K562 (cell line): ENCODE results near the gene CABLES1. TPM values are rescaled to one million over a fixed set of nuclear protein-coding genes. Genes with fewer than 3 reads are reported as not detected.

Experiments
- ATAC-seq: fragments of 200-7000 bp; cut with Tn5 transposase; 3 replicates; pipeline ENCODE4 v1.9.1; 2020; ENCODE audit warnings: moderate library complexity
- BruUV-seq: library from RNA; stranded (reverse); fragments of 400-500 nt; replicated peaks from 2 replicates; lab custom pipeline; 2021; lab: Mats Ljungman, UMichigan
- CTCF ChIA-PET: fragments of 300-600 bp; formaldehyde crosslinking; extraction: SDS; loops from one replicate; lab custom pipeline; 2021; ENCODE audit warnings: low intra/inter-chr PET ratio; lab: Yijun Ruan, JAX
- POLR2A ChIA-PET: fragments of 300-600, 350-650 bp; sonication (Branson Sonifier 250); formaldehyde crosslinking; extraction: SDS; loops from one replicate; lab custom pipeline; 2021; ENCODE audit warnings: antibody characterized with exemption, inconsistent platforms; lab: Yijun Ruan, JAX
- DNase-seq, 4 experiments: peaks; one replicate each; pipeline versions ENCODE4 v3.0.0 to v3.0.0-alpha.2; 2011 to 2018; ENCODE audit warnings: low spot score in 3 of 4, mixed read lengths in 3 of 4; ENCODE audit errors: extremely low read depth in 1 of 4
- FAIRE-seq: peaks from 2 replicates; lab custom pipeline; 2011; peaks lifted over from hg19 to GRCh38; lab: Jason Lieb, UNC
- H2AFZ ChIP-seq: 2 replicates; pipeline ENCODE4 v1.6.0; 2011; ENCODE audit warnings: low read depth, low read length, control low read depth, inconsistent platforms
- H3K27ac ChIP-seq: fragments of 200-600 bp; 3 replicates; pipeline ENCODE4 v1.8.0; 2011; ENCODE audit warnings: low read depth, mild to moderate bottlenecking, control low read depth, inconsistent platforms, low read length, moderate library complexity, mixed read lengths; ENCODE audit errors: extremely low read depth
- H3K27me3 ChIP-seq, 2 experiments: fragments of 300-600 bp in 1 of 2; 2 replicates in 1 of 2; 3 replicates in 1 of 2; pipeline versions ENCODE4 v1.6.0 to v1.8.0; 2011; ENCODE audit warnings: inconsistent platforms in 2 of 2, low read length in 2 of 2, mild to moderate bottlenecking in 1 of 2, mixed read lengths in 1 of 2, moderate library complexity in 1 of 2; ENCODE audit not compliant: control insufficient read depth in 2 of 2, insufficient read depth in 2 of 2
- H3K36me3 ChIP-seq: fragments of 300-600 bp; 3 replicates; pipeline ENCODE4 v1.8.0; 2011; ENCODE audit warnings: mild to moderate bottlenecking, low read length, inconsistent platforms; ENCODE audit not compliant: control insufficient read depth, insufficient read depth
- H3K4me1 ChIP-seq, 2 experiments: fragments of 200-600 bp in 1 of 2; replicated peaks in 1 of 2; 2 replicates in 1 of 2; 3 replicates in 1 of 2; pipeline versions ENCODE4 v1.5.1 to v1.8.0; 2011; ENCODE audit warnings: inconsistent platforms in 2 of 2, low read length in 2 of 2, mild to moderate bottlenecking in 1 of 2, mixed read lengths in 1 of 2, moderate library complexity in 1 of 2; ENCODE audit not compliant: control insufficient read depth in 2 of 2, insufficient read depth in 2 of 2
- H3K4me2 ChIP-seq: 2 replicates; pipeline ENCODE4 v1.6.1; 2011; ENCODE audit warnings: low read length, control low read depth, inconsistent platforms, mixed read lengths; ENCODE audit not compliant: insufficient read depth
- H3K4me3 ChIP-seq: fragments of 200-600 bp; sonication (generic), shearing (Covaris generic); 2 replicates; pipeline ENCODE4 v1.5.1; 2016; ENCODE audit warnings: control low read depth, inconsistent platforms
- H3K79me2 ChIP-seq: fragments of 200-600 bp; 3 replicates; pipeline ENCODE4 v1.8.0; 2011; ENCODE audit warnings: low read length, inconsistent platforms; ENCODE audit not compliant: control insufficient read depth, insufficient read depth
- H3K9ac ChIP-seq, 2 experiments: 2 replicates each; pipeline versions ENCODE4 v1.6.0 to v1.6.1; 2011; ENCODE audit warnings: low read depth in 2 of 2, low read length in 2 of 2, control low read depth in 1 of 2, inconsistent platforms in 1 of 2, mild to moderate bottlenecking in 1 of 2, mixed read lengths in 1 of 2; ENCODE audit not compliant: insufficient read depth in 1 of 2
- H3K9me1 ChIP-seq: one replicate; pipeline ENCODE4 v1.6.0; 2011; ENCODE audit warnings: inconsistent platforms, mild to moderate bottlenecking, low read length, moderate library complexity; ENCODE audit not compliant: control insufficient read depth, insufficient read depth
- H3K9me3 ChIP-seq: replicated peaks from 2 replicates; pipeline ENCODE4 v1.5.1; 2011; ENCODE audit warnings: low read depth, low read length, inconsistent platforms; ENCODE audit not compliant: control insufficient read depth, insufficient read depth
- H4K20me1 ChIP-seq: replicated peaks from 2 replicates; pipeline ENCODE4 v1.6.1; 2011; ENCODE audit warnings: low read length, inconsistent platforms, mixed read lengths; ENCODE audit not compliant: control insufficient read depth, insufficient read depth
- ZKSCAN8 ChIP-seq: fragments of 200-800 bp; sonication (Bioruptor generic); IDR thresholded peaks from 2 replicates; pipeline ENCODE4 v1.6.1; 2016; ENCODE audit warnings: missing genetic modification characterization, missing compliant biosample characterization
- WGBS: fragments of 100-300 bp; shearing (Covaris generic); methylation state at CpG from one replicate; pipeline ENCODE4 v1.1.6; 2016; ENCODE audit warnings: low coverage, mixed read lengths; ENCODE audit not compliant: insufficient coverage; ENCODE audit errors: missing lambda C conversion rate; 5-methylcytosine and 5-hydroxymethylcytosine counted together
- in situ Hi-C: fragments of 300-500 bp; cut with MboI; formaldehyde crosslinking; loops from 4 replicates; pipeline ENCODE4 v1.15.0; 2018; ENCODE audit warnings: inconsistent platforms, mixed read lengths
- intact Hi-C: fragments of 100-400 bp; cut with micrococcal nuclease; formaldehyde crosslinking; loops from 2 replicates; pipeline ENCODE4 v1.14.2; 2022
- polyA plus RNA-seq, 8 experiments: library from polyadenylated mRNA; depleted of rRNA in 4 of 8; stranded (reverse) in 5 of 8; unstranded in 3 of 8; fragments of >200 nt; fragmentation: Nextera tagmentation in 2 of 8; fragmentation: Illumina TruSeq in 1 of 8; extraction: Ambion mirVana in 2 of 8; extraction: Trizol in 1 of 8; gene quantifications; 2 replicates each; pipeline versions ENCODE4 v1.2.1 to v1.2.3, GENCODE V29; 2011 to 2014; ENCODE audit warnings: inconsistent platforms in 1 of 8, missing spikeins in 1 of 8
- total RNA-seq, 7 experiments: library from RNA; depleted of rRNA in 6 of 7; stranded (reverse); fragments of >200 nt in 6 of 7; fragmentation: Illumina TruSeq in 2 of 7; extraction: Trizol in 2 of 7; gene quantifications; 2 replicates each; pipeline versions ENCODE4 v1.2.1 to v1.2.3, GENCODE V29; 2011 to 2021; ENCODE audit warnings: low replicate concordance in 1 of 7
- TF ChIP-seq, protein P1 (sequence below), 3 experiments: IDR thresholded peaks in 2 of 3; conservative IDR thresholded peaks in 1 of 3; 2 replicates each; pipeline ENCODE4 v1.5.1; 2011 to 2012; ENCODE audit warnings: low read length in 3 of 3, mild to moderate bottlenecking in 3 of 3, control low read depth in 2 of 3, improper control_type of control experiment in 1 of 3, inconsistent platforms in 1 of 3, low read depth in 1 of 3, mixed read lengths in 1 of 3, moderate library complexity in 1 of 3; ENCODE audit not compliant: insufficient read depth in 2 of 3
- TF ChIP-seq, protein P2 (sequence below), 2 experiments: fragments of 450-650 bp in 1 of 2; sonication (generic) in 1 of 2; formaldehyde crosslinking; conservative IDR thresholded peaks; 2 replicates each; pipeline versions ENCODE4 v1.4.0 to v1.8.1; 2020 to 2022; ENCODE audit warnings: mild to moderate bottlenecking in 1 of 2, missing genetic modification reagents in 1 of 2
- TF ChIP-seq, protein P3 (sequence below): fragments of 200-600 bp; sonication (generic); IDR thresholded peaks from one replicate; pipeline ENCODE4 v1.6.1; 2012; ENCODE audit warnings: mild to moderate bottlenecking, low read depth, low read length, inconsistent platforms

Gene CABLES1
- total and polyA plus RNA-seq, 9 of the 15 experiments (the other 6 are each of a cell fraction or from before 2014, with no cell fraction given) = 0.04 to 0.10 (median 0.06) TPM; not detected in 3

DNA sequence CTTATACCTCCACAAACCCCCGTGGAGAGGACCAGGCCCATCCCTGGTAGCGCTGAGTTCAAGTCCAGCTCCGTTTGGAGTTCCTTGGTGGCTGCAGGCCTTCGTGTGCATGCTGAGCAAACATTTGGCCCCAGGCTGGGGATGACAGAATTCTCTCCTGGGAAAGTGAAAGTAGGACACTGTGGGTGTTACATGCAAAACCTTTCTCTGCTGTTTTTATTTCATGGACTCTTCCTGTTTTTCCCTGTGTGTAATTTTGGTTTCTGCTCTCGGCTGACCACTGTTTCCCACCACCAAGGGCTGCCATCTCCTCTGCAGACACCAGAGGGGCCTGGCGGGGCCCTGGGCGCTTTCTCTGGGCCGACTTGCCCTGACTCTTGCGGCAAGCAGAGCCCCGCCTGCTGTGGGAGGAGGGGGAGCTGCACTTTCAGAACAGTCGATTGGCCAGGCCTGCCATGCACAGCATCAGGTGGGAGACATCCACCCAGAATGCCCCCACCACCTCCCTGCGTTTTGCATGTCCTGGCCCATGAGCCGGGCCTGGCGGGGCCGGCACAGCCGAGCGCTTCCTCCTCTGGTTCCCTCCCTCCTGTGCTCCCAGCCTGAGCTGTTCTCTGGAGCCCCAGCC, 102.4 kb downstream of the CABLES1 start:
- Histone ChIP-seq H4K20me1 (no peaks in the 10 kb centered on the region), H3K4me1 (peaks cover 0 to 5% of the 10 kb centered on the region in 2 experiments; a peak in 2 of 5 replicates), H3K4me2 (peak overlapping the region; percentile 36; the same call in 1 of the 2 replicates), H3K9ac (0 out of 4 replicates have a peak overlapping the region, but pooled peaks of 1 of the 2 experiments have one; percentile 50), H3K27ac (no peak overlapping the region), H3K9me1 (no peaks in the 10 kb centered on the region), H3K79me2 (no peaks in the 10 kb centered on the region), H2AFZ (0 out of 2 replicates have a peak overlapping the region, but pooled peaks have one; percentile 27), H3K36me3 (no peaks in the 10 kb centered on the region), H3K9me3 (no peaks in the 10 kb centered on the region), H3K27me3 (peaks cover 65 to 80% of the 10 kb centered on the region in 2 experiments), H3K4me3 (no peak overlapping the region)
- ATAC-seq (peak; percentile 80), DNase-seq (peak in 2 of 4 experiments; percentile 33), FAIRE-seq (no peak)
- CTCF ChIA-PET = no interaction called here
- 4% methylated on average over 17 of the region's 17 CpGs for WGBS
- POLR2A ChIA-PET = interaction anchor here (0.6 to 1.3 kb wide), 2 partner anchors 13 to 1501 kb away, joined by 3 to 4 read pairs; no protein-coding TSS in a partner anchor
- intact Hi-C loops (loop anchor here (2.0 to 10.0 kb wide), 2 partner anchors 141 to 267 kb away; partner anchors contain the start of gene RMC1), in situ Hi-C loops (no loop called here)
- no TSS peak for BruUV-seq
- TF ChIP-seq, protein P1, sequence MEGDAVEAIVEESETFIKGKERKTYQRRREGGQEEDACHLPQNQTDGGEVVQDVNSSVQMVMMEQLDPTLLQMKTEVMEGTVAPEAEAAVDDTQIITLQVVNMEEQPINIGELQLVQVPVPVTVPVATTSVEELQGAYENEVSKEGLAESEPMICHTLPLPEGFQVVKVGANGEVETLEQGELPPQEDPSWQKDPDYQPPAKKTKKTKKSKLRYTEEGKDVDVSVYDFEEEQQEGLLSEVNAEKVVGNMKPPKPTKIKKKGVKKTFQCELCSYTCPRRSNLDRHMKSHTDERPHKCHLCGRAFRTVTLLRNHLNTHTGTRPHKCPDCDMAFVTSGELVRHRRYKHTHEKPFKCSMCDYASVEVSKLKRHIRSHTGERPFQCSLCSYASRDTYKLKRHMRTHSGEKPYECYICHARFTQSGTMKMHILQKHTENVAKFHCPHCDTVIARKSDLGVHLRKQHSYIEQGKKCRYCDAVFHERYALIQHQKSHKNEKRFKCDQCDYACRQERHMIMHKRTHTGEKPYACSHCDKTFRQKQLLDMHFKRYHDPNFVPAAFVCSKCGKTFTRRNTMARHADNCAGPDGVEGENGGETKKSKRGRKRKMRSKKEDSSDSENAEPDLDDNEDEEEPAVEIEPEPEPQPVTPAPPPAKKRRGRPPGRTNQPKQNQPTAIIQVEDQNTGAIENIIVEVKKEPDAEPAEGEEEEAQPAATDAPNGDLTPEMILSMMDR (IDR thresholded peaks at IDR 0.05 in 2 of 3, conservative IDR thresholded peaks at IDR 0.05 in 1 of 3; ENCODE audit: insufficient read depth in 2 of 3, low read depth in 1 of 3, low read length in 3 of 3) = peak; percentile 17 to 40 (median 19); a peak in 3 of 6 replicates
- TF ChIP-seq, protein P2, sequence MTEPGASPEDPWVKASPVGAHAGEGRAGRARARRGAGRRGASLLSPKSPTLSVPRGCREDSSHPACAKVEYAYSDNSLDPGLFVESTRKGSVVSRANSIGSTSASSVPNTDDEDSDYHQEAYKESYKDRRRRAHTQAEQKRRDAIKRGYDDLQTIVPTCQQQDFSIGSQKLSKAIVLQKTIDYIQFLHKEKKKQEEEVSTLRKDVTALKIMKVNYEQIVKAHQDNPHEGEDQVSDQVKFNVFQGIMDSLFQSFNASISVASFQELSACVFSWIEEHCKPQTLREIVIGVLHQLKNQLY (CRISPR knock-in tag; conservative IDR thresholded peaks at IDR 0.05) = no peak
- TF ChIP-seq ZKSCAN8 (CRISPR knock-in tag) = peak; percentile 89
- TF ChIP-seq, protein P3, sequence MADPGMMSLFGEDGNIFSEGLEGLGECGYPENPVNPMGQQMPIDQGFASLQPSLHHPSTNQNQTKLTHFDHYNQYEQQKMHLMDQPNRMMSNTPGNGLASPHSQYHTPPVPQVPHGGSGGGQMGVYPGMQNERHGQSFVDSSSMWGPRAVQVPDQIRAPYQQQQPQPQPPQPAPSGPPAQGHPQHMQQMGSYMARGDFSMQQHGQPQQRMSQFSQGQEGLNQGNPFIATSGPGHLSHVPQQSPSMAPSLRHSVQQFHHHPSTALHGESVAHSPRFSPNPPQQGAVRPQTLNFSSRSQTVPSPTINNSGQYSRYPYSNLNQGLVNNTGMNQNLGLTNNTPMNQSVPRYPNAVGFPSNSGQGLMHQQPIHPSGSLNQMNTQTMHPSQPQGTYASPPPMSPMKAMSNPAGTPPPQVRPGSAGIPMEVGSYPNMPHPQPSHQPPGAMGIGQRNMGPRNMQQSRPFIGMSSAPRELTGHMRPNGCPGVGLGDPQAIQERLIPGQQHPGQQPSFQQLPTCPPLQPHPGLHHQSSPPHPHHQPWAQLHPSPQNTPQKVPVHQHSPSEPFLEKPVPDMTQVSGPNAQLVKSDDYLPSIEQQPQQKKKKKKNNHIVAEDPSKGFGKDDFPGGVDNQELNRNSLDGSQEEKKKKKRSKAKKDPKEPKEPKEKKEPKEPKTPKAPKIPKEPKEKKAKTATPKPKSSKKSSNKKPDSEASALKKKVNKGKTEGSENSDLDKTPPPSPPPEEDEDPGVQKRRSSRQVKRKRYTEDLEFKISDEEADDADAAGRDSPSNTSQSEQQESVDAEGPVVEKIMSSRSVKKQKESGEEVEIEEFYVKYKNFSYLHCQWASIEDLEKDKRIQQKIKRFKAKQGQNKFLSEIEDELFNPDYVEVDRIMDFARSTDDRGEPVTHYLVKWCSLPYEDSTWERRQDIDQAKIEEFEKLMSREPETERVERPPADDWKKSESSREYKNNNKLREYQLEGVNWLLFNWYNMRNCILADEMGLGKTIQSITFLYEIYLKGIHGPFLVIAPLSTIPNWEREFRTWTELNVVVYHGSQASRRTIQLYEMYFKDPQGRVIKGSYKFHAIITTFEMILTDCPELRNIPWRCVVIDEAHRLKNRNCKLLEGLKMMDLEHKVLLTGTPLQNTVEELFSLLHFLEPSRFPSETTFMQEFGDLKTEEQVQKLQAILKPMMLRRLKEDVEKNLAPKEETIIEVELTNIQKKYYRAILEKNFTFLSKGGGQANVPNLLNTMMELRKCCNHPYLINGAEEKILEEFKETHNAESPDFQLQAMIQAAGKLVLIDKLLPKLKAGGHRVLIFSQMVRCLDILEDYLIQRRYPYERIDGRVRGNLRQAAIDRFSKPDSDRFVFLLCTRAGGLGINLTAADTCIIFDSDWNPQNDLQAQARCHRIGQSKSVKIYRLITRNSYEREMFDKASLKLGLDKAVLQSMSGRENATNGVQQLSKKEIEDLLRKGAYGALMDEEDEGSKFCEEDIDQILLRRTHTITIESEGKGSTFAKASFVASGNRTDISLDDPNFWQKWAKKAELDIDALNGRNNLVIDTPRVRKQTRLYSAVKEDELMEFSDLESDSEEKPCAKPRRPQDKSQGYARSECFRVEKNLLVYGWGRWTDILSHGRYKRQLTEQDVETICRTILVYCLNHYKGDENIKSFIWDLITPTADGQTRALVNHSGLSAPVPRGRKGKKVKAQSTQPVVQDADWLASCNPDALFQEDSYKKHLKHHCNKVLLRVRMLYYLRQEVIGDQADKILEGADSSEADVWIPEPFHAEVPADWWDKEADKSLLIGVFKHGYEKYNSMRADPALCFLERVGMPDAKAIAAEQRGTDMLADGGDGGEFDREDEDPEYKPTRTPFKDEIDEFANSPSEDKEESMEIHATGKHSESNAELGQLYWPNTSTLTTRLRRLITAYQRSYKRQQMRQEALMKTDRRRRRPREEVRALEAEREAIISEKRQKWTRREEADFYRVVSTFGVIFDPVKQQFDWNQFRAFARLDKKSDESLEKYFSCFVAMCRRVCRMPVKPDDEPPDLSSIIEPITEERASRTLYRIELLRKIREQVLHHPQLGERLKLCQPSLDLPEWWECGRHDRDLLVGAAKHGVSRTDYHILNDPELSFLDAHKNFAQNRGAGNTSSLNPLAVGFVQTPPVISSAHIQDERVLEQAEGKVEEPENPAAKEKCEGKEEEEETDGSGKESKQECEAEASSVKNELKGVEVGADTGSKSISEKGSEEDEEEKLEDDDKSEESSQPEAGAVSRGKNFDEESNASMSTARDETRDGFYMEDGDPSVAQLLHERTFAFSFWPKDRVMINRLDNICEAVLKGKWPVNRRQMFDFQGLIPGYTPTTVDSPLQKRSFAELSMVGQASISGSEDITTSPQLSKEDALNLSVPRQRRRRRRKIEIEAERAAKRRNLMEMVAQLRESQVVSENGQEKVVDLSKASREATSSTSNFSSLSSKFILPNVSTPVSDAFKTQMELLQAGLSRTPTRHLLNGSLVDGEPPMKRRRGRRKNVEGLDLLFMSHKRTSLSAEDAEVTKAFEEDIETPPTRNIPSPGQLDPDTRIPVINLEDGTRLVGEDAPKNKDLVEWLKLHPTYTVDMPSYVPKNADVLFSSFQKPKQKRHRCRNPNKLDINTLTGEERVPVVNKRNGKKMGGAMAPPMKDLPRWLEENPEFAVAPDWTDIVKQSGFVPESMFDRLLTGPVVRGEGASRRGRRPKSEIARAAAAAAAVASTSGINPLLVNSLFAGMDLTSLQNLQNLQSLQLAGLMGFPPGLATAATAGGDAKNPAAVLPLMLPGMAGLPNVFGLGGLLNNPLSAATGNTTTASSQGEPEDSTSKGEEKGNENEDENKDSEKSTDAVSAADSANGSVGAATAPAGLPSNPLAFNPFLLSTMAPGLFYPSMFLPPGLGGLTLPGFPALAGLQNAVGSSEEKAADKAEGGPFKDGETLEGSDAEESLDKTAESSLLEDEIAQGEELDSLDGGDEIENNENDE = no peak
